ENCODE measurements around the gene FGFR2. TPM values are rescaled to one million over a fixed set of nuclear protein-coding genes. Genes with fewer than 3 reads are reported as not detected.

Gene FGFR2
- total and polyA plus RNA-seq, 2 donors (not counting 3 experiments of a cell fraction or from before 2014, with no cell fraction given), result 0.06 TPM; not detected in 1

- no peaks in the 10 kb centered on the region for H3K36me3 ChIP-seq (ENCODE audit: control insufficient read depth in 2 of 2, extremely low read depth in 1 of 2, insufficient read depth in 2 of 2, low read length in 2 of 2)
Measured at GRCh38 chr10:121595806-121596688, 2.2 kb downstream of the FGFR2 start.

GRCh38 chr10:121595351-121595805 is 2.9 kb downstream of the FGFR2 start:
- TF ChIP-seq GATA2 (IDR thresholded peaks at IDR 0.05; ENCODE audit: insufficient read depth, insufficient read length, low read depth, low read length), result no peak
- TF ChIP-seq CTCF (IDR thresholded peaks at IDR 0.05; ENCODE audit: extremely low read depth in 1 of 2, insufficient read depth in 1 of 2, low read depth in 1 of 2, low read length in 2 of 2), result no peak
- TF ChIP-seq MAX (IDR thresholded peaks at IDR 0.05; ENCODE audit: insufficient read depth, insufficient read length), result no peak
- Histone ChIP-seq H3K27ac (ENCODE audit: insufficient read depth, low read depth, low read length) (no peak overlapping the region), H3K9me1 (replicated peaks; ENCODE audit: control insufficient read depth, extremely low read depth, insufficient read depth, low read length) (no peaks in the 10 kb centered on the region), H2AFZ (ENCODE audit: low read depth, low read length) (no peak overlapping the region), H3K4me1 (ENCODE audit: control insufficient read depth, extremely low read depth, insufficient read depth, low read length) (peaks cover 5% of the 10 kb centered on the region), H3K79me2 (ENCODE audit: control insufficient read depth, insufficient read depth, low read length) (no peaks in the 10 kb centered on the region), H4K20me1 (replicated peaks; ENCODE audit: control insufficient read depth, extremely low read depth, insufficient read depth, low read length) (no peaks in the 10 kb centered on the region), H3K4me2 (ENCODE audit: insufficient read depth, low read length) (no peak overlapping the region), H3K9me3 (replicated peaks; ENCODE audit: control insufficient read depth, insufficient read depth, low read length) (no peaks in the 10 kb centered on the region), H3K27me3 (ENCODE audit: control insufficient read depth in 2 of 2, insufficient read depth in 2 of 2, low read length in 2 of 2) (peaks cover 31 to 47% of the 10 kb centered on the region in 2 experiments), H3K4me3 (replicated peaks in 1 of 3; ENCODE audit: insufficient read depth in 1 of 3, low read depth in 1 of 3, low read length in 3 of 3) (no peak overlapping the region), H3K36me3 (ENCODE audit: control insufficient read depth in 2 of 2, extremely low read depth in 1 of 2, insufficient read depth in 2 of 2, low read length in 2 of 2) (no peaks in the 10 kb centered on the region), H3K9ac (replicated peaks; ENCODE audit: extremely low read depth, insufficient read depth, low read length) (no peak overlapping the region)
- no TSS peak for BruUV-seq (replicated peaks)
- ChIA-PET POLR2A (no interaction called here), CTCF (no interaction called here)
- dilution Hi-C loops (cut with MboI; ENCODE audit: extremely low pct_ligation_motif_present, low sequenced_read_pairs), result no loop called here
- FAIRE-seq (no peak), DNase-seq (ENCODE audit: low read depth, low spot score) (no peak)
- intact Hi-C loops (cut with micrococcal nuclease), result loop anchor here (5.0 kb wide), 1 partner anchor 292 kb away; no protein-coding TSS in a partner anchor

More at GRCh38 chr10:121595806-121596688, 2.2 kb downstream of the FGFR2 start:
- no TSS peak for BruUV-seq (replicated peaks)
- FAIRE-seq (no peak), DNase-seq (ENCODE audit: low read depth, low spot score) (no peak)
- POLR2A ChIA-PET, result no interaction called here
- H3K4me3 ChIP-seq (replicated peaks in 1 of 3; ENCODE audit: insufficient read depth in 1 of 3, low read depth in 1 of 3, low read length in 3 of 3), result no peak overlapping the region
- H3K79me2 ChIP-seq (ENCODE audit: control insufficient read depth, insufficient read depth, low read length), result no peaks in the 10 kb centered on the region
- H4K20me1 ChIP-seq (replicated peaks; ENCODE audit: control insufficient read depth, extremely low read depth, insufficient read depth, low read length), result no peaks in the 10 kb centered on the region
- dilution Hi-C loops (cut with MboI; ENCODE audit: extremely low pct_ligation_motif_present, low sequenced_read_pairs) (no loop called here), intact Hi-C loops (cut with micrococcal nuclease) (loop anchor here (5.0 kb wide), 1 partner anchor 291 kb away; no protein-coding TSS in a partner anchor)
- H3K9ac ChIP-seq (replicated peaks; ENCODE audit: extremely low read depth, insufficient read depth, low read length), result no peak overlapping the region
- peaks cover 35 to 47% of the 10 kb centered on the region in 2 experiments for H3K27me3 ChIP-seq (ENCODE audit: control insufficient read depth in 2 of 2, insufficient read depth in 2 of 2, low read length in 2 of 2)
- H3K4me2 ChIP-seq (ENCODE audit: insufficient read depth, low read length), result no peak overlapping the region
- CTCF ChIA-PET, result no interaction called here
- H2AFZ ChIP-seq (ENCODE audit: low read depth, low read length), result no peak overlapping the region
- TF ChIP-seq POLR2A (IDR thresholded peaks at IDR 0.05; ENCODE audit: low read depth, low read length) (no peak), EZH2 (IDR thresholded peaks at IDR 0.05; ENCODE audit: borderline replicate concordance, low read depth, low read length, severe bottlenecking) (no peak), FOS (IDR thresholded peaks at IDR 0.05; ENCODE audit: borderline replicate concordance, insufficient read depth, low read length) (no peak), POLR2AphosphoS5 (IDR thresholded peaks at IDR 0.05; ENCODE audit: insufficient read depth, low read depth, low read length) (no peak)
- no peak overlapping the region for H3K27ac ChIP-seq (ENCODE audit: insufficient read depth, low read depth, low read length)
- H3K4me1 ChIP-seq (ENCODE audit: control insufficient read depth, extremely low read depth, insufficient read depth, low read length), result peaks cover 5% of the 10 kb centered on the region
- H3K9me1 ChIP-seq (replicated peaks; ENCODE audit: control insufficient read depth, extremely low read depth, insufficient read depth, low read length), result no peaks in the 10 kb centered on the region
- H3K9me3 ChIP-seq (replicated peaks; ENCODE audit: control insufficient read depth, insufficient read depth, low read length), result no peaks in the 10 kb centered on the region
